Activated B cell treated with CpG ODN at 0.5 μM for 24 hours (primary cell): ENCODE results near the gene ZMYND11. TPM values are rescaled to one million over a fixed set of nuclear protein-coding genes. Genes with fewer than 3 reads are reported as not detected.

ENCODE experiments used
- ATAC-seq: fragments of 200-7000 bp; cut with Tn5 transposase; one replicate; pipeline ENCODE4 v1.10.0; 2021; ENCODE audit warnings: low read depth, mild to moderate bottlenecking, moderate library complexity
- CTCF ChIA-PET: fragments of 350-600 bp; sonication (Branson Sonifier 250); formaldehyde crosslinking; loops from one replicate; lab custom pipeline; 2021; ENCODE audit warnings: antibody characterized with exemption; lab: Charles Lee
- POLR2A ChIA-PET: fragments of 350-600 bp; sonication (Branson Sonifier 250); formaldehyde crosslinking; loops from one replicate; lab custom pipeline; 2021; ENCODE audit warnings: antibody characterized with exemption; lab: Charles Lee
- DNase-seq: peaks from one replicate; pipeline ENCODE4 v3.0.0; 2022
- H3K27ac Mint-ChIP-seq: one replicate; pipeline ENCODE4 v1.8.0; 2020; ENCODE audit warnings: mixed read lengths
- H3K27me3 Mint-ChIP-seq: one replicate; pipeline ENCODE4 v1.8.0; 2021; ENCODE audit warnings: mixed read lengths
- H3K36me3 Mint-ChIP-seq: one replicate; pipeline ENCODE4 v1.8.0; 2021; ENCODE audit warnings: low read depth, mixed read lengths
- H3K4me1 Mint-ChIP-seq: one replicate; pipeline ENCODE4 v1.8.0; 2021; ENCODE audit warnings: mixed read lengths
- H3K4me3 Mint-ChIP-seq: one replicate; pipeline ENCODE4 v1.8.0; 2020; ENCODE audit warnings: mild to moderate bottlenecking, mixed read lengths
- H3K9me3 Mint-ChIP-seq: one replicate; pipeline ENCODE4 v1.8.0; 2020; ENCODE audit warnings: mixed read lengths
- CTCF ChIP-seq: fragments of 200-600 bp; IDR thresholded peaks from one replicate; pipeline ENCODE4 v1.8.0; 2022; ENCODE audit warnings: antibody characterized with exemption, mild to moderate bottlenecking
- intact Hi-C: fragments of 100-400 bp; cut with micrococcal nuclease; formaldehyde crosslinking; loops from one replicate; pipeline ENCODE4 v1.15.1; 2024
- total RNA-seq: library from RNA; stranded (reverse); gene quantifications from 2 replicates; pipeline ENCODE4 v1.2.3, GENCODE V29; 2022

The ZMYND11 gene
- total RNA-seq, 1 donor from 2014 or later = 25.6 TPM

- intact Hi-C loops = loop anchor here (2.0 to 5.0 kb wide), 3 partner anchors 180 to 920 kb away; partner anchors contain the start of genes GTPBP4 and WDR37
- H3K27me3 Mint-ChIP-seq = peaks cover 2% of the 10 kb centered on the region
- H3K4me3 Mint-ChIP-seq = peak overlapping the region; percentile 77
- POLR2A ChIA-PET = interaction anchor here (1.4 to 1.5 kb wide), 2 partner anchors 9 to 912 kb away, joined by 5 read pairs; partner anchors contain the start of gene IDI1
- H3K36me3 Mint-ChIP-seq = no peaks in the 10 kb centered on the region
- no peak for DNase-seq
- H3K27ac Mint-ChIP-seq = peak overlapping the region; percentile 60
- TF ChIP-seq CTCF = no peak
- H3K4me1 Mint-ChIP-seq = peaks cover 32% of the 10 kb centered on the region
- CTCF ChIA-PET = no interaction called here
- ATAC-seq = peak; percentile 18
- H3K9me3 Mint-ChIP-seq = no peaks in the 10 kb centered on the region
Measured at GRCh38 chr10:137031-137430, 1.8 kb downstream of the ZMYND11 start.

GRCh38 chr10:137606-138005, 2.4 kb downstream of the ZMYND11 start:
- ATAC-seq (no peak), DNase-seq (no peak)
- Mint-ChIP-seq H3K9me3 (no peaks in the 10 kb centered on the region), H3K27me3 (peaks cover 2% of the 10 kb centered on the region), H3K4me1 (peaks cover 37% of the 10 kb centered on the region), H3K27ac (no peak overlapping the region), H3K4me3 (no peak overlapping the region), H3K36me3 (no peaks in the 10 kb centered on the region)
- TF ChIP-seq CTCF = no peak
- intact Hi-C loops = loop anchor here (2.0 to 5.0 kb wide), 3 partner anchors 179 to 920 kb away; partner anchors contain the start of genes GTPBP4 and WDR37
- ChIA-PET POLR2A (interaction anchor here (1.5 kb wide), 1 partner anchor 912 kb away, joined by 5 read pairs; the partner anchor contains the start of gene IDI1), CTCF (no interaction called here)

- peaks cover 39% of the 10 kb centered on the region for H3K4me1 Mint-ChIP-seq
- ATAC-seq (no peak), DNase-seq (no peak)
- no peak overlapping the region for H3K27ac Mint-ChIP-seq
- no peak for TF ChIP-seq CTCF
- CTCF ChIA-PET = no interaction called here
- no peaks in the 10 kb centered on the region for H3K27me3 Mint-ChIP-seq
- intact Hi-C loops = no loop called here
- H3K4me3 Mint-ChIP-seq = no peak overlapping the region
- H3K36me3 Mint-ChIP-seq = no peaks in the 10 kb centered on the region
- POLR2A ChIA-PET = no interaction called here
- H3K9me3 Mint-ChIP-seq = peaks cover 5% of the 10 kb centered on the region
Measured at GRCh38 chr10:142371-142770, 7.1 kb downstream of the ZMYND11 start.

- no peak for DNase-seq
- no peaks in the 10 kb centered on the region for H3K27me3 Mint-ChIP-seq
- H3K4me1 Mint-ChIP-seq = peaks cover 15% of the 10 kb centered on the region
- no peak overlapping the region for H3K4me3 Mint-ChIP-seq
- no peak for ATAC-seq
- TF ChIP-seq CTCF = no peak
- POLR2A ChIA-PET = no interaction called here
- intact Hi-C loops = no loop called here
- H3K36me3 Mint-ChIP-seq = peaks cover 19% of the 10 kb centered on the region
- H3K27ac Mint-ChIP-seq = no peak overlapping the region
- no peaks in the 10 kb centered on the region for H3K9me3 Mint-ChIP-seq
- CTCF ChIA-PET = no interaction called here
Measured at GRCh38 chr10:152915-153314, 17.7 kb downstream of the ZMYND11 start.

GRCh38 chr10:154348-154747, 19.1 kb downstream of the ZMYND11 start:
- no peaks in the 10 kb centered on the region for H3K9me3 Mint-ChIP-seq
- DNase-seq (no peak), ATAC-seq (no peak)
- no peak overlapping the region for H3K27ac Mint-ChIP-seq
- H3K27me3 Mint-ChIP-seq = no peaks in the 10 kb centered on the region
- no peak overlapping the region for H3K4me3 Mint-ChIP-seq
- no peak for TF ChIP-seq CTCF
- H3K4me1 Mint-ChIP-seq = peaks cover 18% of the 10 kb centered on the region
- intact Hi-C loops = no loop called here
- CTCF ChIA-PET = no interaction called here
- POLR2A ChIA-PET = no interaction called here
- peaks cover 18% of the 10 kb centered on the region for H3K36me3 Mint-ChIP-seq
